Fibroblast of pulmonary artery (primary cell): ENCODE data around the gene ADAP1.

Experiments
- DNase-seq: peaks from one replicate; pipeline ENCODE4 v3.0.0-alpha.2; 2010; ENCODE audit warnings: low read depth
- H3K4me3 ChIP-seq: replicated peaks from 2 replicates; pipeline ENCODE4 v1.5.1; 2011; ENCODE audit warnings: low read depth, mild to moderate bottlenecking, control low read depth, low read length, moderate library complexity
- CTCF ChIP-seq: IDR thresholded peaks from 2 replicates; pipeline ENCODE4 v1.5.1; 2011; ENCODE audit warnings: mild to moderate bottlenecking, control low read depth, low read length, inconsistent platforms; ENCODE audit errors: missing control alignments

ADAP1 gene

DNA sequence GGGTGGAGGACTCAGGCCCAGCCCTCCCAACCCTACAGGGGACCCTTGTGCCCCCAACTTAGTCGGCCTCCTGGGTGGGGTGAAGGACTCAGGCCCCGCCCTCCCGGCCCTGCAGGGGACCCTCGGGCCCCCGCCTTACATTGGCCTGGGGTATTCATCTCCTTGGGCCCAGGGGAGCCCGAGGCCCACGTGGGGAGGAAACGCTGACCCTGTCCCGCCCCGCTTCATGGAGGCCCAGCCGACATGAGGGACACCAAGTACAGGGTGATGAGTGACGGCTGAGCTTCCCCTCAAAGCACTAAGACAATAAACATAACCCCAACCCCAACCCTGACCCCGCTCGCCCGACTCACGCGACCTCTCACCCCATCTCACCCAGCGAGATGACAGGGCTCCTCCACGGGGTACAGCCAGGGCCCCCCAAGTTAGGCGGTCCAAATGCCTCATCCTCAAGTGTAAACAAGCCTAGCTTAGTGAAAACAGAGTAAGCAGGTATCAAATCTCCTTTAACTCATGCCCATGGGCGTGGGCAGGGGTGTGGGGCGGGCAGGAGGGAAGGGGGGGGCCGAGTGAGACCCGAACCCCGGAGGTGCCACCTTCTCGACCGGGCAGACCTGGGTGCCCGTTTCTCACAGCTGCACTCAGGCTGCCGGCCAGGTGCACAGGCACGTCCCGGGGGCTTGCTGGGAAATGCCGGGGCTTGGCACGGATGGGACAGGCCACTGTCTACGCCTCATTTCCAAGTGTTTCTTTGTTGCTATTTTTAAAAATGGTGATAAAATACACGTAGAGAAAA, 36.7 kb upstream of the ADAP1 start:
- no peak for DNase-seq
- no peak overlapping the region for H3K4me3 ChIP-seq
- TF ChIP-seq CTCF, result no peak

DNA sequence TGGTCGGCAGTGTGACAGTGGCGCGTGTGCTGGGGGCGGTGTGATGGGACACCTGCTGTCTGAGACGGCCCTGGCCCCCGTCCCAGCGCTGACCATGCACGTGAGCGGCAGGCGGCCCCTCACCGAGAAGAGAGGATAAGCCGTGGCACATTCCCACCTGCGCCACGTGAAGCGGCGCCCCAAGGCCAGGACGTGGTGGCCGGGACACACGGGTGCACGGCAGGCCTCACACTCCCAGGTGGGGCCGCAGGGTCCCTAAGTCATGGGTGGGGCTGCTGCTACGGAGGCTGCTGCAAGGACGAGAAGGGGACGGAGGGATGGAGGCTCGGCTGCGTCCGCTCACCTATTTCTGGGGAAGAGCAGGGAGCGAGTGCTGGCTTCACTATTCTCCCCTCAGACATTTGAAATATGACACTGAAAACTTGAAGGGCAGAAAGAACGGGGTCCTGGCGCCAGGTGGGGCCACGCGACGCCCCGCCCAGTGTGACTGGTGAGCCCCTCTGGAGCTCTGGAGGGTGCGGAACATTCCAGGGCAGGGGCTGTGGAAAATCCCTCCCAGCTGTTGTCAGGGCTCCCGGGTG, 36.0 kb upstream of the ADAP1 start:
- DNase-seq, result no peak
- TF ChIP-seq CTCF, result no peak
- no peak overlapping the region for H3K4me3 ChIP-seq

DNA sequence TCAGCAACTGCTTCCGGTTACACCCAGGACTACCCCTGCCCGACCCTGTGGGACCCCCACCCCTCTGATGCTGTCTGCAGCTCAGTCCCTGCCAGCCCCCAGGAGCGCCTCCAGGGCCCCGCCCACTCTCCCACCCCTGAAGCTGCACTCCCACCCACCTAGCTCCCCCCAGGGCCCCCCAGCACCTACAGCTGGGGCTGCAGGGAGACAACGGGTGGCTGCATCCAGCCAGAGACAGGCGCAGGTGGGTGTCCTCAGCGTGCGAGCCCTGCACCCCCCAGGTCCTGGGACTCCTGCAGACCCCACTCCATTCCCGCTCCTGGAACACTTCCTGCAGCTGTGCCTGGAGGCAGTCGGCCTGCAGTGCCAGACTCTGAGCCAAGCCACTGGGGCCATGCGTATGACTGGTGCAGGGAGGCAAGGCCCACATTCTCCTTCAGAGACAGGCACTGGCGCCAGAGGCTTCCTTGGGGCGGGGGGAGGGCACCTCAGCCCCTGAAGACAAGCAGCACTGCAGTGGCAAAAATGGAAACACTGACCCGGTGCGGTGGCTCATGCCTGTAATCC, 34.6 kb upstream of the ADAP1 start:
- TF ChIP-seq CTCF, result no peak
- H3K4me3 ChIP-seq, result no peak overlapping the region
- no peak for DNase-seq

- no peak overlapping the region for H3K4me3 ChIP-seq
- TF ChIP-seq CTCF, result no peak
- peak; percentile 31 for DNase-seq
Observed at GRCh38 chr7:988426-988911, 34.0 kb upstream of the ADAP1 start.

DNA sequence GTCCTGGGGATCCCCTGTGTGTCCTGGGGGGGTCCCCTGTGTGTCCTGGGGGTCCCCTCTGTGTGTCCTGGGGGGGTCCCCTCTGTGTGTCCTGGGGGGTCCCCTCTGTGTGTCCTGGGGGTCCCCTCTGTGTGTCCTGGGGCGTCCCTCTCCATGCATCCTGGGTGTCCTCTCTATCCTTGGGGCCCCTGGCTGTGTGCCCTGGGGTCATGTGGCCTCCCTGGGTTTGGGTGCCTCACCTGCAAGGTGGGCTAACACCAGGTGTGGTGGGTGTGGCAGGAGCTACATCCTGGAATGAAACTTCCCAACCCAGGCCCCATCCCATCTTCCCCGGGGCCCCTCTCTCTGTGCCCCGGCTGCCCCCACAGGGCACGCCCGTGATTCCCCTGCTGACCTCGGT, 33.4 kb upstream of the ADAP1 start:
- no peak for TF ChIP-seq CTCF
- no peak for DNase-seq
- H3K4me3 ChIP-seq, result no peak overlapping the region

DNA sequence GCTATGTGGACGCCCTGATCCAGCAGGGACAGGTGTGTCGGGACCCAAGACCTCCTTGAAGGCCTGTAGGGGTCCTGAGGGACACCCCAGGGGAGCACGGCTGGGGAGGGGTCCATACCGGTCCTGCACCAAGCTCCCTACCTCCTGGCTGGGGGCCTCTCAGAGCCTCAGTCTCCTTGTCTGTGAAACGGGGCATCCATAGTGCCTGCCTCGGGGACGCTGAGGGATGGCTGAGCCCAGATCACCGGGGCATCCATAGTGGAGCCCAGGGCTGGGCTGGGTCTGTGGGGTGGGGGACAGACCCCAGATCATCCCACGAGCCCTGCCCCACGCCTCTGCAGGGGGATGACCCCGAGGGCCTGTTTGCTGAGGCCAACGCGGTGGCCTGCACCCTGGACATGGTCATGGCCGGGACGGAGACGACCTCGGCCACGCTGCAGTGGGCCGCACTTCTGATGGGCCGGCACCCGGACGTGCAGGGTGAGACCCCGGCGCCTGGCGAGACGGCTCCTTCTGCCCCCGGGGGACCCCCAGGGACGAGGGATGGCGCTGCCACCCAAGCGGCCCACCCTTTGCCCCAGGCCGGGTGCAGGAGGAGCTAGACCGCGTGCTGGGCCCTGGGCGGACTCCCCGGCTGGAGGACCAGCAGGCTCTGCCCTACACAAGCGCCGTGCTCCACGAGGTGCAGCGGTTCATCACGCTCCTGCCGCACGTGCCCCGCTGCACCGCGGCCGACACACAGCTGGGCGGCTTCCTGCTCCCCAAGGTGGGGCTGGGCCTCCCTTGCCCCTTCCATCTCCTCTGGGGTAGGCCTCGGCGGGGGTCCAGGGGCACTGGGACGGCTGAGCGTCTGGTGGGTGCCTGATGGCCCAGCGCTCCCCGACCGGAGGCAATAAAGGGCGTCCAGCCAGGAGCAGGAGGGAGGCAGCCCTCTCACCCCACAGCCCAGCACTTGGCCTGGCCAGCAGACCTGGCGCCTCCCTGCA, 32.6 kb upstream of the ADAP1 start:
- no peak overlapping the region for H3K4me3 ChIP-seq
- no peak for TF ChIP-seq CTCF
- DNase-seq, result no peak
